Smooth muscle cell (in vitro differentiated cells): ENCODE measurements around the gene SYT1. TPM values are rescaled to one million over a fixed set of nuclear protein-coding genes. Genes with fewer than 3 reads are reported as not detected.
A peak's percentile ranks its signal among the peaks of the same experiment; 100 is the strongest.

Source experiments
- DNase-seq: peaks from one replicate; lab custom pipeline; 2025; ENCODE audit not compliant: unreplicated experiment; lab: John Stamatoyannopoulos, UW
- H2AFZ ChIP-seq: fragments of 200-600 bp; sonication (generic); 2 replicates; pipeline ENCODE4 v1.6.0; 2016; ENCODE audit warnings: antibody characterized with exemption, low read depth, mild to moderate bottlenecking
- H3F3A ChIP-seq: fragments of 200-600 bp; sonication (generic); 2 replicates; pipeline ENCODE4 v1.6.0; 2017; ENCODE audit warnings: antibody characterized with exemption, low read depth
- H3K27ac ChIP-seq: fragments of 200-600 bp; sonication (generic); 2 replicates; pipeline ENCODE4 v1.5.1; 2016; ENCODE audit warnings: low read depth, mild to moderate bottlenecking
- H3K27me3 ChIP-seq: fragments of 200-600 bp; sonication (generic); 2 replicates; pipeline ENCODE4 v1.6.1; 2016; ENCODE audit warnings: low read depth, mild to moderate bottlenecking
- H3K36me3 ChIP-seq: fragments of 200-600 bp; sonication (generic); 2 replicates; pipeline ENCODE4 v1.5.1; 2016; ENCODE audit warnings: low read depth
- H3K4me1 ChIP-seq: fragments of 200-600 bp; sonication (generic); 2 replicates; pipeline ENCODE4 v1.5.1; 2016; ENCODE audit warnings: low read depth
- H3K4me2 ChIP-seq: fragments of 200-600 bp; sonication (generic); 2 replicates; pipeline ENCODE4 v1.6.0; 2016; ENCODE audit warnings: mild to moderate bottlenecking
- H3K4me3 ChIP-seq: fragments of 200-600 bp; sonication (generic); 2 replicates; pipeline ENCODE4 v1.5.1; 2016; ENCODE audit warnings: mild to moderate bottlenecking
- H3K79me2 ChIP-seq: fragments of 200-600 bp; sonication (generic); 2 replicates; pipeline ENCODE4 v1.6.0; 2016; ENCODE audit warnings: low read depth, mild to moderate bottlenecking
- H3K9ac ChIP-seq: fragments of 200-600 bp; sonication (generic); 2 replicates; pipeline ENCODE4 v1.6.0; 2016; ENCODE audit warnings: low read depth
- H3K9me3 ChIP-seq: fragments of 200-600 bp; sonication (generic); replicated peaks from 2 replicates; pipeline ENCODE4 v1.5.1; 2016; ENCODE audit warnings: low read depth
- H4K20me1 ChIP-seq: fragments of 200-600 bp; sonication (generic); 2 replicates; pipeline ENCODE4 v1.6.0; 2016; ENCODE audit warnings: low read depth
- WGBS: methylation state at CpG from one replicate; pipeline ENCODE4 v1.1.7; 2016; ENCODE audit warnings: low lambda C conversion rate; 5-methylcytosine and 5-hydroxymethylcytosine counted together
- polyA plus RNA-seq: library from polyadenylated mRNA; unstranded; fragments of >200 nt; fragmentation: Nextera tagmentation; extraction: Ambion mirVana; gene quantifications from 2 replicates; pipeline ENCODE4 v1.2.1, GENCODE V29; 2016
- total RNA-seq: library from RNA; depleted of rRNA; stranded (reverse); fragments of >200 nt; gene quantifications from 2 replicates; pipeline ENCODE4 v1.2.3, GENCODE V29; 2014
- TF ChIP-seq, protein P1 (sequence below): fragments of 200-600 bp; sonication (generic); IDR thresholded peaks from 2 replicates; pipeline ENCODE4 v1.5.1; 2017; ENCODE audit warnings: borderline replicate concordance, mild to moderate bottlenecking, antibody characterized with exemption; ENCODE audit not compliant: insufficient read depth, poor library complexity, severe bottlenecking

The SYT1 gene
- total and polyA plus RNA-seq, 2 experiments from 2014 or later, result 5.2 to 10.2 TPM

DNA sequence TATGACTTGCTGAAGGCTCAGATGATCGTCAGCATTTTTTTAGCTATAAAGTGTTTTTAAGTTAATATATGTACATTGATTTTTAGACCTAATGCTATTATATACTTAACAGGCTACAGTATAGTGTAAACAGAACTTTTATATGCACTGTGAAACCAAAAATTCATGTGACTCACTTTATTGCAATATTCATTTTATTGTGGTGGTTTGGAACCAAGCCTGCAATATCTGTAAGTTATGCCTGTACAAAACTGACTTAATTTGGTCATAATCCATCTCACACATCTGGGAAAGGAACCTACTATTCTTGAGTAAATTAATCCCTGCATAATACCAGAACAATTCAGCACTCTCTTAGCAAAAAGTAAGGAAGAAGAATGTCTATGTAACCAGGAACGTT lies 390.7 kb downstream of the SYT1 start:
- Histone ChIP-seq H3K4me2 (no peak overlapping the region), H3K36me3 (no peaks in the 10 kb centered on the region), H3K4me3 (no peak overlapping the region), H2AFZ (no peak overlapping the region), H3F3A (no peaks in the 10 kb centered on the region), H3K79me2 (no peaks in the 10 kb centered on the region), H3K9ac (no peak overlapping the region), H3K9me3 (no peaks in the 10 kb centered on the region), H3K27me3 (no peaks in the 10 kb centered on the region), H4K20me1 (no peaks in the 10 kb centered on the region), H3K27ac (no peak overlapping the region), H3K4me1 (no peaks in the 10 kb centered on the region)
- no peak for DNase-seq
- TF ChIP-seq, protein P1, sequence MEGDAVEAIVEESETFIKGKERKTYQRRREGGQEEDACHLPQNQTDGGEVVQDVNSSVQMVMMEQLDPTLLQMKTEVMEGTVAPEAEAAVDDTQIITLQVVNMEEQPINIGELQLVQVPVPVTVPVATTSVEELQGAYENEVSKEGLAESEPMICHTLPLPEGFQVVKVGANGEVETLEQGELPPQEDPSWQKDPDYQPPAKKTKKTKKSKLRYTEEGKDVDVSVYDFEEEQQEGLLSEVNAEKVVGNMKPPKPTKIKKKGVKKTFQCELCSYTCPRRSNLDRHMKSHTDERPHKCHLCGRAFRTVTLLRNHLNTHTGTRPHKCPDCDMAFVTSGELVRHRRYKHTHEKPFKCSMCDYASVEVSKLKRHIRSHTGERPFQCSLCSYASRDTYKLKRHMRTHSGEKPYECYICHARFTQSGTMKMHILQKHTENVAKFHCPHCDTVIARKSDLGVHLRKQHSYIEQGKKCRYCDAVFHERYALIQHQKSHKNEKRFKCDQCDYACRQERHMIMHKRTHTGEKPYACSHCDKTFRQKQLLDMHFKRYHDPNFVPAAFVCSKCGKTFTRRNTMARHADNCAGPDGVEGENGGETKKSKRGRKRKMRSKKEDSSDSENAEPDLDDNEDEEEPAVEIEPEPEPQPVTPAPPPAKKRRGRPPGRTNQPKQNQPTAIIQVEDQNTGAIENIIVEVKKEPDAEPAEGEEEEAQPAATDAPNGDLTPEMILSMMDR, result no peak
- 81% methylated on average over 2 of the region's 2 CpGs for WGBS

DNA sequence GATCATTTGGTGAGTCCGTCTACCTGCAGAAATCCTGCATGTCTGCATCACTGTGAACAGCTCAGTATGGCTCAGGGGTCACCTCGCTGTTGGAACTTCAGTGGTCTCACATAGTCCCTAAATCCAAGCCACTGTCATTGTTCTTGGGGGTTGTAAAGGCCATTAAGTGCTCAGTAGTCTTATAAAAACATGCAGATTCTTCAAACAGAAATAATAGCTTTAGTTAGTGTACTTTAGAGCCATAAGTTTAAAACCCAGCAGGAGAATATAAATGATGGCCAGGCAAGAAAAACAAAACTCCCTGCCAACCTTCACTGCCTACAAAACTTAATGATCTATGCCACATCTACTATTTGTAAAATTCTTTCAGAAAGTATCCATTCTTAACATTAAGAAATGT lies 396.3 kb downstream of the SYT1 start:
- Histone ChIP-seq H3F3A (no peaks in the 10 kb centered on the region), H2AFZ (no peak overlapping the region), H3K4me1 (peaks cover 9% of the 10 kb centered on the region), H3K9ac (no peak overlapping the region), H3K4me2 (no peak overlapping the region), H3K27me3 (no peaks in the 10 kb centered on the region), H3K9me3 (no peaks in the 10 kb centered on the region), H3K36me3 (no peaks in the 10 kb centered on the region), H4K20me1 (no peaks in the 10 kb centered on the region), H3K27ac (no peak overlapping the region), H3K4me3 (no peak overlapping the region), H3K79me2 (no peaks in the 10 kb centered on the region)
- TF ChIP-seq, protein P1, result no peak
- no peak for DNase-seq
- 96% methylated on average over 2 of the region's 2 CpGs for WGBS

DNA sequence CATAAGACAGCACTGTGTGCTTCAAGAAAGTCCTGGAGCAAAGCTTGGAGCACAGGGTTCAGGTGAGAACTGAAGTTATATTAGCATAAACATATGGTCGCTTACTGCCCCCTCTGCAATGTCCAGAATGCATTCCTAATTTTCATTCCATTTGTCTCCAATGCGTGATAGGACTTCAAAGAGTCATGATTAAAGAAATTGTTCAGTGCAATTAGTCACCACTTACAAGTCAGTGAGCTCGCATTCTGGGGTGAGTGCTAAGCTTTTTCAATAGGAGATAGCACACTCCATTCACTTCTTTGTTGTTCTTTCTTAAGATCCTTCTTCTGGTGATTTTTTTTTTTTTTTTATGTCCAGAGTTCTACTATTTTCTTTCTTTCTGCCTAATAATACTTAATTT lies 398.4 kb downstream of the SYT1 start:
- Histone ChIP-seq H3K27me3 (no peaks in the 10 kb centered on the region), H3F3A (no peaks in the 10 kb centered on the region), H3K4me3 (no peak overlapping the region), H3K9ac (no peak overlapping the region), H3K36me3 (no peaks in the 10 kb centered on the region), H2AFZ (no peak overlapping the region), H3K4me2 (peak overlapping the region; percentile 25), H3K27ac (no peak overlapping the region), H4K20me1 (no peaks in the 10 kb centered on the region), H3K9me3 (no peaks in the 10 kb centered on the region), H3K4me1 (peaks cover 20% of the 10 kb centered on the region), H3K79me2 (no peaks in the 10 kb centered on the region)
- no peak for DNase-seq
- TF ChIP-seq, protein P1, result no peak
- WGBS, result 27% methylated on average over 3 of the region's 3 CpGs

- no peaks in the 10 kb centered on the region for H3K79me2 ChIP-seq
- no peaks in the 10 kb centered on the region for H3F3A ChIP-seq
- 77% methylated on average over 4 of the region's 4 CpGs for WGBS
These were observed 402.0 kb downstream of the SYT1 start for GRCh38 chr12:79266343-79267144.

More at GRCh38 chr12:79266343-79267144, 402.0 kb downstream of the SYT1 start:
- no peak for DNase-seq
- no peak overlapping the region for H3K4me2 ChIP-seq
- H3K9me3 ChIP-seq, result no peaks in the 10 kb centered on the region
- no peak overlapping the region for H2AFZ ChIP-seq
- H4K20me1 ChIP-seq, result no peaks in the 10 kb centered on the region
- H3K9ac ChIP-seq, result no peak overlapping the region
- H3K27ac ChIP-seq, result no peak overlapping the region
- H3K4me3 ChIP-seq, result no peak overlapping the region
- H3K4me1 ChIP-seq, result peaks cover 20% of the 10 kb centered on the region
- H3K36me3 ChIP-seq, result no peaks in the 10 kb centered on the region
- no peaks in the 10 kb centered on the region for H3K27me3 ChIP-seq
- TF ChIP-seq, protein P1, result no peak
